22Rv1 (cell line): Measurements from ENCODE around the gene RYR2.

Source experiments
- CTCF ChIP-seq: fragments of 450-650 bp; IDR thresholded peaks from 2 replicates; pipeline ENCODE4 v1.5.1; 2017; ENCODE audit warnings: mild to moderate bottlenecking
- ZFX ChIP-seq: fragments of 450-650 bp; IDR thresholded peaks from 2 replicates; pipeline ENCODE4 v1.6.1; 2017; ENCODE audit warnings: antibody characterized with exemption, borderline replicate concordance

- TF ChIP-seq CTCF (no peak), ZFX (no peak)
Measured at GRCh38 chr1:237070519-237070918, 28.5 kb downstream of the RYR2 start.
